ENCODE measurements around the gene ZNF837.
A peak's percentile ranks its signal among the peaks of the same experiment; 100 is the strongest.

ZNF837 gene

DNA sequence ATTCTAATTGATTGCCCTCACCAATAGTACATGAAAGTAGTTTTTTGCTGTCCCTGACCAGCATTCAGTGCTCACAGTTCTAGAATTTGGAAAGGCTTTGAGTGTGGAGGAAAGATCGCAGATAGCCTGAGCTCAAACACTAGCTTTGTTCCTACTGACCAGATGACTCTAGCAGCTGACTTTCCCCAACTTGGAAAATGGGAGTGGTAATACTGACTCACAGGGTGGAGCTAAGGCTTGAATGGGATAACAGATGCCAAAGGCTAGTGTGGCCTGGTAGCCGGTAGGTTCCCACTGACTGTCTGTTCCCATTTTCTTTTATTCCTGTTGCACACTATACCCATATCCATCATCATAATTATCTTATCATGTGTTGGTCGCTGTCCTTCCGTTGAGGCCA is 50.4 kb downstream of the ZNF837 start:
- in situ Hi-C loops (cut with HindIII; ENCODE audit: low sequenced_read_pairs) = no loop called here
- TF ChIP-seq, protein P1, sequence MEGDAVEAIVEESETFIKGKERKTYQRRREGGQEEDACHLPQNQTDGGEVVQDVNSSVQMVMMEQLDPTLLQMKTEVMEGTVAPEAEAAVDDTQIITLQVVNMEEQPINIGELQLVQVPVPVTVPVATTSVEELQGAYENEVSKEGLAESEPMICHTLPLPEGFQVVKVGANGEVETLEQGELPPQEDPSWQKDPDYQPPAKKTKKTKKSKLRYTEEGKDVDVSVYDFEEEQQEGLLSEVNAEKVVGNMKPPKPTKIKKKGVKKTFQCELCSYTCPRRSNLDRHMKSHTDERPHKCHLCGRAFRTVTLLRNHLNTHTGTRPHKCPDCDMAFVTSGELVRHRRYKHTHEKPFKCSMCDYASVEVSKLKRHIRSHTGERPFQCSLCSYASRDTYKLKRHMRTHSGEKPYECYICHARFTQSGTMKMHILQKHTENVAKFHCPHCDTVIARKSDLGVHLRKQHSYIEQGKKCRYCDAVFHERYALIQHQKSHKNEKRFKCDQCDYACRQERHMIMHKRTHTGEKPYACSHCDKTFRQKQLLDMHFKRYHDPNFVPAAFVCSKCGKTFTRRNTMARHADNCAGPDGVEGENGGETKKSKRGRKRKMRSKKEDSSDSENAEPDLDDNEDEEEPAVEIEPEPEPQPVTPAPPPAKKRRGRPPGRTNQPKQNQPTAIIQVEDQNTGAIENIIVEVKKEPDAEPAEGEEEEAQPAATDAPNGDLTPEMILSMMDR (IDR thresholded peaks at IDR 0.05; ENCODE audit: low read depth, low read length, missing control alignments) = no peak
- no peak for DNase-seq (ENCODE audit: low read depth)
- H3K4me3 ChIP-seq (ENCODE audit: low read depth, low read length) = no peak overlapping the region

DNA sequence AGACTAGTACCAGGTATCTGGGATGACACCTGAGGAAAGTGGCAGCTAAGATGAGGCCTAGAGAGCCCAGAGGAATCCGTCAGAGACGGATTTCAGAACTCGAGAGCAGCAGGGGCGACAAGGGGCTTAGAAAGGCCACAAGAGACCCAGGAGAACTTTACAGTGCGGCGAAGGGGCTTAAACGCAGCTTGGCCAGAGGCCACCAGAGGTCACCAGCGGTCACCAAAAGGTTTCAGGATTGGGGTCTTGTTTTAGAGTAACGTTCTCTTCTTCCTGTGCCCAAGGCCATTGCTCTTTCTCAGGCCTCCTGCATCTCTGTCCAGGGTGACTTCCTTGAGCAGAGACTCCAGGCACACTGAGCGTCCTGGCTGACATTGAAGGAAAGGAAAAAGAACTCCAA is 51.8 kb downstream of the ZNF837 start:
- no peak overlapping the region for H3K4me3 ChIP-seq (ENCODE audit: low read depth, low read length)
- in situ Hi-C loops (cut with HindIII; ENCODE audit: low sequenced_read_pairs) = no loop called here
- TF ChIP-seq, protein P1 (IDR thresholded peaks at IDR 0.05; ENCODE audit: low read depth, low read length, missing control alignments) = no peak
- DNase-seq (ENCODE audit: low read depth) = no peak

DNA sequence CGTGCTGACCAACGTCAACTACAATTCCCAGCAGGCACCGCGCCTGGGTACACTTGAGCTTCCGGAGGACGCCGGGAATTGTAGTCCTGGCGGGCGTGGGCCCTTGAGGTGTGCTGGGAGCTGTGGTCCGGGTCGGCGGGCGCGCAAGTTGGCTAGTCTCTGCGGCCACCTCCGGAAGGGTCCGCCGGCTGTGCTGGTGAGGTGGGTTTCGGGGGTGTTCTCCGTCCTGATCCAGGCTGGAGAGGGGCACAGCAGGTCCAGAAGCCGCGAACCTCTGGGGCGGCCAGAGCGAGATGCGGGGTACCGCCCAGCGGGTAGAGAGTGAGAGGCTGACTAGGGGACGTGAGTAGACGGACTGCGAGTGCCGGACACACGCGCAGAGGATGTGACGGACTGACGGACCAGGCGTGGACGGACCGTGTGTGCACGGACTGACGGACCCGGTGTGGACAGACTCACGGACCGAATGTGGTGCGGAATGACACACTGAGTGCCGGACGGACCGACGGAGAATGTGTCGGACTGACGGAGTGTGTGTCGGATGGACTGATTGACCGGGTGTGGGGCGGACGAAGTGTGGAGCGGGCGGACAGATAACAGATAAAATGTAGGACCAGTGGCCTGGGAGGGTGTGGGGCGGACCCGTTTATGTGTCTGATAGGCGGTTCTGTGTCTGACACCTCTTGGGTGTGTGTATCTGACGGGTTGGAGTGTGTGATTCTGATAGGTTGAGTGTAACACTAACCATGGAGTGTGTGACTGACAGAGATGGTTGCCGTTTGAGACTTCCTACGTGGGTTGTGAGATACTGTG is 53.7 kb downstream of the ZNF837 start, which contains the start of gene ZSCAN22:
ZSCAN22 (plus strand) TSS at position 81 of the 813 bp plus-strand sequence. CDS start 7,809 bp downstream, outside the sequence.
- in situ Hi-C loops (cut with HindIII; ENCODE audit: low sequenced_read_pairs) = no loop called here
- H3K4me3 ChIP-seq (ENCODE audit: low read depth, low read length) = peak within 1 kb of the TSS; percentile 93
- DNase-seq (ENCODE audit: low read depth) = peak; percentile 92
- TF ChIP-seq, protein P1 (IDR thresholded peaks at IDR 0.05; ENCODE audit: low read depth, low read length, missing control alignments) = no peak

DNA sequence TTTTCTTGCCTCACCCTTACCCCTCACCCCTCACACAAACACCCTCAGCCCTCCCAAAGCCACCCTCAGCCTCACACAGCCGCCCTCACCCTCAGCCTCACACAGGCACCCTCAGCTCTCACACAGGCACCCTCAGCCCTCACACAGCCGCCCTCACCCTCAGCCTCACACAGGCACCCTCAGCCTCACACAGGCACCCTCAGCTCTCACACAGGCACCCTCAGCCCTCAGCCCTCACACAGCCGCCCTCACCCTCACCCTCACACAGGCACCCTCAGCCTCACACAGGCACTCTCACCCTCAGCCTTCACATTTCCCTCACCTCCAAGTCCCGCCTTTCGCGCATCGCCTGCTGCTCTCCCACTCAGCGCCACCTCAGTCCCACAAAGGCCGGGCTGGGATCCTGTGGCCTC is 54.3 kb downstream of the ZNF837 start:
- TF ChIP-seq, protein P1 (IDR thresholded peaks at IDR 0.05; ENCODE audit: low read depth, low read length, missing control alignments) = no peak
- DNase-seq (ENCODE audit: low read depth) = no peak
- H3K4me3 ChIP-seq (ENCODE audit: low read depth, low read length) = peak overlapping the region; percentile 93
- in situ Hi-C loops (cut with HindIII; ENCODE audit: low sequenced_read_pairs) = no loop called here

DNA sequence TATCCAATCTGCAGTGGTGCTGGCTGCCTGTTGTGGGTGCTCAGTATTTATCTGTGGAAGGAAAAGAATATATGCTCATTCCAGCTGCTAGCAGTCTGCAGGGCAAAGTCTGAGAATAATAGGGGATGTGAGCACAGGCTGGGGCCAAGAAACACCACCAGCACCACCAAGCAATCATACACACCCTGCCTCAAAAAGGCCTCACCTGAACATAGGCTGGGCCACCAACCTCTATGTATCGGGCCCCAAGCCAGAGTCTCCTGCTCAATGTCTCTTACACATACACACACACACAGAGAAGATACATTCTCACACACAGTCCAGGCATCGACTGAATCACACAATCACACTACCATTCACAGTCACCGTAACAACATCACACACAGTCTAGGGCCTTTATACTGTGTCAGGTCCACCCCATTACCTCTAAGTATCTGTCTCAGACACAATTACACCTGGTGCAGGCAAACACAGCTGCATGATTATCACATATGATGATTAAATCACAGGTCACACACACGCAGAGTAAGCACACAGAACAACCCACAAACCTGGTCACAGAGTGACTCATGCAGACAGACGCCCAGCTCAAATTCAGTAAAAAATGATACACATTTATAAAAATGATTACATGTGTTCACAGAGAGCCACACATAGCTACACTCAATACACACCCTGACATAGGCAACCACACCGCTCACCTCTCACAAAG is 55.4 kb downstream of the ZNF837 start:
- in situ Hi-C loops (cut with HindIII; ENCODE audit: low sequenced_read_pairs) = no loop called here
- peak overlapping the region; percentile 93 for H3K4me3 ChIP-seq (ENCODE audit: low read depth, low read length)
- DNase-seq (ENCODE audit: low read depth) = no peak
- TF ChIP-seq, protein P1 (IDR thresholded peaks at IDR 0.05; ENCODE audit: low read depth, low read length, missing control alignments) = no peak

DNA sequence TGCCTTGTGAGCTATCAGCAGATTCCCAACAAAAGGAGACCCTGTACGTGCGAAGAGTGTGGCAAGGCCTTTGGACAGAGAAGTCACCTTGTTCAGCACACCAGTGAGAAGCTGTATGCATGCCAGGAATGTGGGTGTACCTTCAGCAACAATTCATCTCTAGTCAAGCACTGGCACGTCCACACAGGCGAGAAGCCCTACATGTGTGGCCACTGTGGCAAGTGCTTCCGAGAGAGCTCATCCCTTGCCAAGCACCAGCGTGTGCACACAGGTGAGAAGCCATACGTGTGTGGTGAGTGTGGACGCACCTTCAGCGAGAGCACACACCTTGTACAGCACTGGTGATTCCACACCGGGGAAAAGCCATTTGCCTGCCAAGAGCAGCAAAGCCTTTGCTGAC is 61.6 kb downstream of the ZNF837 start:
- TF ChIP-seq, protein P1 (IDR thresholded peaks at IDR 0.05; ENCODE audit: low read depth, low read length, missing control alignments) = no peak
- no peak overlapping the region for H3K4me3 ChIP-seq (ENCODE audit: low read depth, low read length)
- in situ Hi-C loops (cut with HindIII; ENCODE audit: low sequenced_read_pairs) = no loop called here
- no peak for DNase-seq (ENCODE audit: low read depth)
